IgD-negative memory B cell (primary cell): ENCODE data around the gene TSSK2. TPM values are rescaled to one million over a fixed set of nuclear protein-coding genes. Genes with fewer than 3 reads are reported as not detected.
"Not testable (repeated sequence)": the region's sequence is repeated elsewhere in the genome, so short reads cannot be mapped to it uniquely, and the experiment has no call there.

Experiments used
- H3K27ac Mint-ChIP-seq, 3 donors: one replicate each; pipeline ENCODE4 v1.8.0; 2020 to 2022; ENCODE audit warnings: mild to moderate bottlenecking in 3 of 3, mixed read lengths in 3 of 3, moderate library complexity in 1 of 3
- H3K27me3 Mint-ChIP-seq: one replicate; pipeline ENCODE4 v1.8.0; 2021; ENCODE audit warnings: mixed read lengths
- H3K36me3 Mint-ChIP-seq: one replicate; pipeline ENCODE4 v1.8.0; 2020; ENCODE audit warnings: mild to moderate bottlenecking, mixed read lengths
- H3K4me1 Mint-ChIP-seq, 3 donors: one replicate each; pipeline ENCODE4 v1.8.0; 2020 to 2022; ENCODE audit warnings: mixed read lengths in 3 of 3, mild to moderate bottlenecking in 1 of 3
- H3K4me3 Mint-ChIP-seq, 4 donors: one replicate each; pipeline ENCODE4 v1.8.0; 2020 to 2022; ENCODE audit warnings: mild to moderate bottlenecking in 4 of 4, mixed read lengths in 4 of 4, moderate library complexity in 3 of 4
- H3K9me3 Mint-ChIP-seq, 3 donors: one replicate each; pipeline ENCODE4 v1.8.0; 2020 to 2021; ENCODE audit warnings: mixed read lengths in 3 of 3, mild to moderate bottlenecking in 1 of 3
- polyA plus RNA-seq: library from polyadenylated mRNA; unstranded; fragments of 300-500 nt; fragmentation: Illumina TruSeq; gene quantifications from one replicate; pipeline ENCODE4 v1.2.3, GENCODE V29; 2021

Gene TSSK2
- polyA plus RNA-seq, result not detected

DNA sequence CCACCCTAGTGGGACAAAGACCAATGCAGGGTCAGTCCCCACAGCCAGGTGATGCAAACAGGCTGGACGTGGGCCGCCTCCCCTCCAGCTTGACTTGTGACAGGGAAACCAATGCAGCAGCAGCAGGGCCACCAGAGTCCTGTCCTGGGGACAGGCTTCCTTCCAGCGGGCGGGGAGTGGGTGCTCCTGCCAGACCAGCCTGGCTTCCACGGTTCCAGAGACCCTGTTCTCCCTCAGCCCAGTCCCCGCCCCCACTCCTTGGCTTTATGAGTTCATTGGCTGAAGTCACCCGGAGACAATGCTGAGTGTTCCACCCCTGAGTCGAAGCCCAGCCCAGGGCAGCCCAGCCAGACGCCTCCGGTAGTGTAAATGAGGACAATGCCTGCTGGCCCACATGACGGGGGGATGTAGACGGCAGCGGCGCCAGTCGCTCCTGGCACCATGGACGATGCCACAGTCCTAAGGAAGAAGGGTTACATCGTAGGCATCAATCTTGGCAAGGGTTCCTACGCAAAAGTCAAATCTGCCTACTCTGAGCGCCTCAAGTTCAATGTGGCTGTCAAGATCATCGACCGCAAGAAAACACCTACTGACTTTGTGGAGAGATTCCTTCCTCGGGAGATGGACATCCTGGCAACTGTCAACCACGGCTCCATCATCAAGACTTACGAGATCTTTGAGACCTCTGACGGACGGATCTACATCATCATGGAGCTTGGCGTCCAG, at the start of gene TSSK2:
TSSK2 (plus strand) TSS at position 350 of the 726 bp plus-strand sequence; CDS start at position 442, 92 bp downstream.
- no peak within 1 kb of the TSS for H3K4me3 Mint-ChIP-seq
- peaks cover 5% of the 10 kb centered on the region for H3K36me3 Mint-ChIP-seq
- H3K27me3 Mint-ChIP-seq, result no peaks in the 10 kb centered on the region
- H3K27ac Mint-ChIP-seq, result peak within 1 kb of the TSS in 1 of 3 donors; percentile 18
- no peaks in the 10 kb centered on the region for H3K9me3 Mint-ChIP-seq
- peaks cover 0 to 3% (median 0%) of the 10 kb centered on the region in 3 donors for H3K4me1 Mint-ChIP-seq

DNA sequence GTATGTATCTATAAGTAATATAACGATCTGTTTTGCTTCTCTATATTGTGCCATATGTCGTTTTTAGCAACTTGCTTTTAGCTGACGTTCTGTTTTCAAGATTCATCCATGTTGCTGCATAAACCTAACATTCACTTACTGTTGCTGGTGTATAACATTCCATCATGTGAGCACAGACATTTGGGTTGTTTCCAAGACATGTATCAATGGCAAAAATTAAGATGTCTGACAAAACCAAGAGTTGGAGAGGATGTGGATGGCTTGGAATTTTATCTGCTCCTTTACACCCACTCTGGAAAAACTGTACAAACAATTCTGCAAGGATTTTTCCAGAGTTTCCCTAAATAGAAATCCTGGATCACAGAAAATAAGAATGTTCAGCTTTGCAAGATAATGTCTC, 49.8 kb upstream of the TSSK2 start:
- Mint-ChIP-seq H3K9me3 (no peaks in the 10 kb centered on the region), H3K27ac (no peak overlapping the region), H3K4me1 (peaks cover 14 to 18% (median 16%) of the 10 kb centered on the region in 3 donors), H3K4me3 (no peak overlapping the region), H3K27me3 (no peaks in the 10 kb centered on the region), H3K36me3 (peaks cover 10% of the 10 kb centered on the region)

DNA sequence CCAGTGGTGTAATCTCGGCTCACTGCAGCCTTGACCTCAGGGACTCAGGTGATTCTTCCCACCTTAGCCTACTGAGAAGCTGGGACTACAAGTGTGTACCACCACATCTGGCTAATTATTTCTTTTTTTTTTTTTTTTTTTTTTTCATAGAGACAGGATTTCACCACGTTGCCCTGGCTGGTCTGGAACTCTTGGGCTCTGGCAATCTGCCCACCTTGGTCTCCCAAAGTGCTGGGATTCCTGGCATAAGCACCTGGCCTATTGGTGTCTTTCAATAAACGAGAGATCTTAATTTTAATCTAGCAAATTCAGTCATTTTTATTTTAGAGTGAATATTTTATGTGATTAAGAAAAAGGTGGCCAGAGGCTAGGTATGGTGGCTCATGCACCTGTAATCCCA, 49.0 kb upstream of the TSSK2 start:
- Mint-ChIP-seq H3K4me1 (peaks cover 14 to 20% (median 18%) of the 10 kb centered on the region in 3 donors), H3K9me3 (no peaks in the 10 kb centered on the region), H3K27me3 (no peaks in the 10 kb centered on the region), H3K4me3 (no peak overlapping the region), H3K27ac (no peak overlapping the region), H3K36me3 (peaks cover 10% of the 10 kb centered on the region)

DNA sequence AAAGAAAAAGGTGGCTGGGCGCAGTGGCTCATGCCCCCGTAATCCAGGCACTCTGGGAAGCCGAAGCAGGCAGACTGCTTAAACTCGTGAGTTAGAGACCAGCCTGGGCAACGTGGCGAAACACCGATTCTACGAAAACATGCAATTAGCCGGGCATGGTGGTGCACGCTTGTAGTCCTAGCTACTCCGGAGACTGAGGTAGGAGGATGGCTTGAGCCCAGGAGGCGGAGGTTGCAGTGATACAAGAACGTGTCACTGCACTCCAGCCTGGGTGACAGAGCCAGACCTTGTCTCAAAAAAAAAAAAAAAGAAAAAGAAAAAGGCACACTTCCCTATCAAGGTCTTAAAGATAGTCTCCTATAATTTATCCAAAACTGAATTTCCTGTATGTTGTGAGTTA, 48.3 kb upstream of the TSSK2 start:
- Mint-ChIP-seq H3K4me1 (peaks cover 14 to 20% (median 18%) of the 10 kb centered on the region in 3 donors), H3K4me3 (no peak overlapping the region), H3K27me3 (no peaks in the 10 kb centered on the region), H3K36me3 (peaks cover 10% of the 10 kb centered on the region), H3K27ac (no peak overlapping the region), H3K9me3 (no peaks in the 10 kb centered on the region)

DNA sequence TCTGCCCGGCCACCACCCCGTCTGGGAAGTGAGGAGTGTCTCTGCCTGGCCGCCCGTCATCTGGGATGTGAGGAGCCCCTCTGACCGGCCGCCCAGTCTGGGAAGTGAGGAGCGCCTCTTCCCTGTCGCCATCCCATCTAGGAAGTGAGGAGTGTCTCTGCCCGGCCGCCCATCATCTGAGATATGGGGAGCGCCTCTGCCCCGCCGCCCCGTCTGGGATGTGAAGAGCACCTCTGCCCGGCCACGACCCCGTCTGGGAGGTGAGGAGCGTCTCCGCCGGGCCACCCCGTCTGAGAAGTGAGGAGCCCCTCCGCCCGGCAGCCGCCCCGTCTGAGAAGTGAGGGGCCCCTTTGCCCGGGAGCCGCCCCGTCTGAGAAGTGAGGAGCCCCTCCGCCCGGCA, 47.0 kb upstream of the TSSK2 start:
- Mint-ChIP-seq H3K4me1 (peaks cover 14 to 22% (median 22%) of the 10 kb centered on the region in 3 donors), H3K36me3 (peaks cover 15% of the 10 kb centered on the region)
- not testable (repeated sequence) for H3K27me3 Mint-ChIP-seq, H3K4me3 Mint-ChIP-seq, H3K27ac Mint-ChIP-seq, H3K9me3 Mint-ChIP-seq

DNA sequence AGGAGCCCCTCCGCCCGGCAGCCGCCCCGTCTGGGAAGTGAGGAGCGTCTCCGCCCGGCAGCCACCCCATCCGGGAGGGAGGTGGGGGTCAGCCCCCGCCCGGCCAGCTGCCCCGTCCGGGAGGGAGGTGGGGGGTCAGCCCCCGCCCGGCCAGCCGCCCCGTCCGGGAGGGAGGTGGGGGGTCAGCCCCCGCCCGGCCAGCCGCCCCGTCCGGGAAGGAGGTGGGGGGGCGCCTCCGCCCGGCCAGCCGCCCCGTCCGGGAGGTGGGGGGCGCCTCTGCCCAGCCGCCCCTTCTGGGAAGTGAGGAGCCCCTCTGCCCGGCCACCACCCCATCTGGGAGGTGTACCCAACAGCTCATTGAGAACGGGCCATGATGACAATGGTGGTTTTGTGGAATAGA, 46.5 kb upstream of the TSSK2 start:
- H3K27ac Mint-ChIP-seq, H3K4me3 Mint-ChIP-seq, H3K9me3 Mint-ChIP-seq, H3K27me3 Mint-ChIP-seq: not testable (repeated sequence)
- Mint-ChIP-seq H3K36me3 (peaks cover 15% of the 10 kb centered on the region), H3K4me1 (peaks cover 14 to 22% (median 22%) of the 10 kb centered on the region in 3 donors)

DNA sequence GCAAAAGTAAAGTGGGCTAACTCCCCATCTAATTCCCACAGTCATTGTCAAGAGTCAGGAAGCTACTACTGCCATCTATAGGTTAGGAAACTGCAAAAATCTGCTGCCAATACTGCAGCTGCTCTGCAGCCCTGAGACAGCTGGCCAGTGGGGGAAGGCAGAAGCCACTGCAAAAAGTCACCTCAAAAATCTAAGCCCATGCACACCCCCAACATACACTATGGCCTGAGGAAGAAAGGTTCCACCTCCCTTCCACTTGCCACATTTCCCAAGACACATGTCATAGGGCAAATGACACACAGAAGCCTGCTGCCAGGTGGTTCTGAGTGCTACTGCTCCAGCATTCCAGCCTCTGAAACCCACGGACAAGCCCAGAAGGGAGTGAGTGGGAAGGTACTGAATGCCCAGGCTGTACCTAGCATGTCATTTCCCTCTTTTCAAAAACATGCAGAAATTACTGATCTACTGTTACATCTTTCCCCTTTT, 45.8 kb upstream of the TSSK2 start:
- Mint-ChIP-seq H3K4me3 (peak overlapping the region; percentile 8 to 73 (median 40)), H3K27me3 (no peaks in the 10 kb centered on the region), H3K4me1 (peaks cover 14 to 22% (median 22%) of the 10 kb centered on the region in 3 donors), H3K27ac (peak overlapping the region in 2 of 3 donors; percentile 52 to 72), H3K9me3 (no peaks in the 10 kb centered on the region), H3K36me3 (peaks cover 15% of the 10 kb centered on the region)

DNA sequence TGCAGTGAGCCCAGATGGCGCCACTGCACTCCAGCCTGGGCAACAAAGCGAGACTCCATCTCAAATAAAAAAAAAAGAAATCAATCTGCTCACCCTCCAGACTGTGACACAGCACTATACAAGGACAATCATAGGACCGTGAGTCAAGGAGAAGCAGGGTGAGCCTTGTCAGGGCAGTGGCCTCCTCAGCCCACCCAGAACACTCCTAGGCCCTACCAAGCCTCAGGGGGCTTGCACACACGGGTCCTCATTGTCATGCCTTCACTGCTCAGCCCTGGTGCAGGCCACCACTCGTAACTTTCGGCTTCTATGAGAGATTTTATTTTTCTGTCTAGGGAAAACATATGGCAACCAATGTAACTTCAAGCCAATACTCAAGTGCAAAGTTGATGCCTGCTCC, 44.7 kb upstream of the TSSK2 start:
- H3K36me3 Mint-ChIP-seq, result peaks cover 8% of the 10 kb centered on the region
- H3K27ac Mint-ChIP-seq, result no peak overlapping the region
- H3K4me1 Mint-ChIP-seq, result peaks cover 12 to 19% (median 17%) of the 10 kb centered on the region in 3 donors
- peak overlapping the region in 1 of 4 donors; percentile 75 for H3K4me3 Mint-ChIP-seq
- no peaks in the 10 kb centered on the region for H3K9me3 Mint-ChIP-seq
- no peaks in the 10 kb centered on the region for H3K27me3 Mint-ChIP-seq

DNA sequence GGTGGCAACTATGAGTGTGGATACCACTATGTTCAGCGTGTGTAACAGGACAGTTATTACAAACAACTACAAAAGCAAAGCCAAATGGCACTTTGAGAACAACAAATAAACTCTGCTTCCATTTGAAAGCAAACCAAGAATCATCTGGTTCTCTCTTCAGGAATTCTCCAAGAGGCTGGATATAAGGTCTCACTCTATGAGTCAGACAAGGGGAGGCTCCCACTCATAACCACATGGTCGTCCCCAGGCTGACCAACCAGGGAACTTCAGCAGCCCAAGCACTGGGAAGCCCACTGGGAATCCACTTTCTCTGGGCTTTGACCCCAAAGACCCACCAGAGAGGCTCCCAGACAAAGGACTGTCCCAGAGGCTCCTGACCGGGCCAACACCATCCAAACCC, 44.2 kb upstream of the TSSK2 start:
- Mint-ChIP-seq H3K4me3 (no peak overlapping the region), H3K4me1 (peaks cover 12 to 19% (median 17%) of the 10 kb centered on the region in 3 donors), H3K36me3 (peaks cover 7% of the 10 kb centered on the region), H3K27ac (no peak overlapping the region), H3K27me3 (no peaks in the 10 kb centered on the region), H3K9me3 (no peaks in the 10 kb centered on the region)

DNA sequence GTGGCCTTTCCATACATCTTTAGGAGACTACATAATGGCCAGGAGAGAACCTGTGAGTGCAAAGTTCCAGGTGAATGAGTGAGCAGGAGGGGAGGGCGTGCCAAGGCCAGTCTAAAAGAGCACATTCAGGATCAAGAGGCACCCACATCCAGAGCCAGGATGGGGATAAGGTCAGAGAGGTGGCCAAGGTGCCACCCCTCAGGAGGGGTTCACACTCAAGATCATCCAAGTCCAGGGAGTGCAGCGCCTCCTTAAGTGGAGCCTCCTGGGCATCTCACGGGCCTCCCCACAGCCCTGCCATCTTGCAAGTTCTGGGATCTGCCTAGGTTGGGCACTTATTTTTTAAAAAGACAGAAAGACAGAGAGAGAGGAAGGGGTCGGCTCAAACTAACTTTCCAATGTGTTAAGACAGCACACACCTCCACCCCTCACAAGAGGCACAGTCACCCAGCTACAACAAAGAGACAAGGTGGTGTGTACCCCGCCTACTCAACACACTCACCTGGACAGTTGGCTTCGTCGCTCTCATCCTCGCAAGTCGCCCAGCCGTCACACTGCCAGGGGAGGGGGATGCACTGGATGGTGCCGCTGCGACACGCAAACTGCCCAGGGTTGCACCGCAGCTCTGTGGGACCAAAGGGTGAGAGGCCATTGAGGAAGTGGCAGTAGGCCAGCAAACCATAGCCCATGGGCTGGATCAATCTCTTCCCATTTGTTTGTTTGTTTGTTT, 42.1 kb upstream of the TSSK2 start:
- H3K27ac Mint-ChIP-seq, result peak overlapping the region in 1 of 3 donors; percentile 32
- H3K27me3 Mint-ChIP-seq, result no peaks in the 10 kb centered on the region
- peaks cover 12 to 21% (median 17%) of the 10 kb centered on the region in 3 donors for H3K4me1 Mint-ChIP-seq
- no peaks in the 10 kb centered on the region for H3K9me3 Mint-ChIP-seq
- H3K36me3 Mint-ChIP-seq, result peaks cover 9% of the 10 kb centered on the region
- H3K4me3 Mint-ChIP-seq, result no peak overlapping the region

DNA sequence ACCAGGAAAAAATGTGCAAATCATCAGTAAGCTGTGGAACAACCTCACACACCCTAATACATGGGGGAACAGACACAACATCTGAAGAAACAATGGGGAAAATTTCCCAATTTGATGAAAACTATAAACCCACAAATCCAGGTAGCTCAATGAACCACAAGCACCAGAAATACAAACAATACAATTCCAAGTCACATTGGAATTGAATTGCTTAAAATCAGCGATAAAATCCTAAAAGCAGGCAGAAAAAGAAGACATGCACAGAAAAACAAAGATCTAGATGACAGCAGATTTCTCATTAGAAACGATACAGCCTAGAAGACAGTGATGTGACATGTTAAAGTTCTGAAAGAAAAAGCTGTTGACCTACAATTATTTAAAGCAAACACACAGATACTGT, 40.9 kb upstream of the TSSK2 start:
- H3K4me1 Mint-ChIP-seq, result peaks cover 8 to 17% (median 13%) of the 10 kb centered on the region in 3 donors
- H3K4me3 Mint-ChIP-seq, result no peak overlapping the region
- peaks cover 7% of the 10 kb centered on the region for H3K36me3 Mint-ChIP-seq
- H3K27ac Mint-ChIP-seq, result no peak overlapping the region
- H3K27me3 Mint-ChIP-seq, result no peaks in the 10 kb centered on the region
- no peaks in the 10 kb centered on the region for H3K9me3 Mint-ChIP-seq

DNA sequence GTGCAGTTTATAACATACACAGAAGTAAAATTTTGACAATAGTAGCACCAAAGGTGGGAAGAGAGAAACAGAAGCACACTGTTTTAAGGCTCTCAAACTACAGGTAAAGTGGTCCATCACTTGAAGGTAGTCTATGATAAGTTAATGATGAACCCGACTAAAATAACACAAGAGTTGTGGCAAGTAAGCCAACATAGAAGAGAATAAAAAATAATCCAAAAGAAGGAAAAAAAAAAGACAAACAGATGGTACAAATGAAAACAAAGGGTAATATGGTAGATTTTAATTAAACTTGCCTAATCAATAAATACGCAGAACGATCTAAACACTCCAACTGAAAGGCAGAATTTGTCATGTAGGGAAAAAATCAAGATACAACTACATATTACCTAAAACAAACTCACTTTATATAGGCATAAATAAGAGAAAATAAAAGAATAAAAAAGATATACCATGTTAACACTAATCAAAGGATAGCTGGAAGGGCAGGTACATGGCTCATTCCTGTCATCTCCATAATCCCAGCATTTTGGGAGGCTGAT, 40.5 kb upstream of the TSSK2 start:
- H3K27me3 Mint-ChIP-seq, result no peaks in the 10 kb centered on the region
- H3K36me3 Mint-ChIP-seq, result peaks cover 7% of the 10 kb centered on the region
- H3K4me1 Mint-ChIP-seq, result peaks cover 3 to 12% (median 8%) of the 10 kb centered on the region in 3 donors
- no peak overlapping the region for H3K4me3 Mint-ChIP-seq
- H3K9me3 Mint-ChIP-seq, result no peaks in the 10 kb centered on the region
- no peak overlapping the region for H3K27ac Mint-ChIP-seq

DNA sequence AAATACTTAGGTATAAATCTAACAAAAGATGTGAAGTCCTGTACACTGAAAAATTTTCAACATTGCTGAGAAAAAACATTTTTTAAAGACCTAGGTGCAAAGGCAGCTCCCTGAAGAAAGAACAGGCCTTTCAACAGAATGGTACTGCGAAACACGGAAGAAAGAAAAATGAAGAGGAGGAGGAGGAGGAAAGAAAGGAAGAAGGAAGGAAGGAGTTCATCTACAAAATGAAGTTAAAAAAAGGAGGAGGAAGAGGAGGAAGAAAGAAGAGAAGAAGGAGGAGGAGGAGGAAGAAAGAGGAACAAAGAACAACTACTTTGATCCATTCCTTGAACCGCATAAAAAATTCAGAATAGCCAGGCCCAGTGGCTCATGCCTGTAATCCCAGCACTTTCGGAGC, 38.4 kb upstream of the TSSK2 start:
- no peaks in the 10 kb centered on the region for H3K9me3 Mint-ChIP-seq
- no peak overlapping the region for H3K4me3 Mint-ChIP-seq
- no peaks in the 10 kb centered on the region for H3K27me3 Mint-ChIP-seq
- H3K36me3 Mint-ChIP-seq, result peaks cover 10% of the 10 kb centered on the region
- H3K27ac Mint-ChIP-seq, result no peak overlapping the region
- H3K4me1 Mint-ChIP-seq, result peaks cover 7 to 13% (median 10%) of the 10 kb centered on the region in 3 donors

DNA sequence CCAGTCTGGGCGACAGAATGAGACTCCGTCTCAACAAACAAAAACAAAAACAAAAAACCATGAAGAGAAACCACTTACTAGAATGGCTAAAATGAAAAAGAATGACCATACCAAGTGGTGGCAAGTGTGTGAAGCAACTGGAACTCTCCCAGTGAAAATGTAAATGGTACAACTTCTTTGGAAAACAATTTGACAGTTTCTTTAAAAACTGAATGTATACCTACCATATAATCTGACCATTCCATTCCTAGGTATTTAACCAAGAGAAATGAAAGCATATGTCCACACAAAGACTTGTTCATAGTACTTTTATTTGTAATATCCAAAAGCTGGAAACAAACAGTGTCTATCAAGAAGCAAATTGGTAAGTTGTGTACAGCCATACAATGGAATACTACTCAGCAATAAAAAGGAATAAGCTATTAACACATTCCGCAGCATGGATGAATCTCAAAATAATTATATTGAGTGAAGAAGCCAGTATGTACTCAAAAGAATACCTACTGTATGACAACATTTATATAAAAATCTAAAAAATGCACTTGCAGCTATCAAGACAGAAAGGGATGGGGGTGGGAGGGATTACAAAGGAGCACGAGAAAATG, 36.6 kb upstream of the TSSK2 start:
- Mint-ChIP-seq H3K4me3 (no peak overlapping the region), H3K27ac (peak overlapping the region in 1 of 3 donors; percentile 50), H3K27me3 (no peaks in the 10 kb centered on the region), H3K4me1 (peaks cover 7 to 11% (median 9%) of the 10 kb centered on the region in 3 donors), H3K36me3 (peaks cover 5% of the 10 kb centered on the region), H3K9me3 (no peaks in the 10 kb centered on the region)

DNA sequence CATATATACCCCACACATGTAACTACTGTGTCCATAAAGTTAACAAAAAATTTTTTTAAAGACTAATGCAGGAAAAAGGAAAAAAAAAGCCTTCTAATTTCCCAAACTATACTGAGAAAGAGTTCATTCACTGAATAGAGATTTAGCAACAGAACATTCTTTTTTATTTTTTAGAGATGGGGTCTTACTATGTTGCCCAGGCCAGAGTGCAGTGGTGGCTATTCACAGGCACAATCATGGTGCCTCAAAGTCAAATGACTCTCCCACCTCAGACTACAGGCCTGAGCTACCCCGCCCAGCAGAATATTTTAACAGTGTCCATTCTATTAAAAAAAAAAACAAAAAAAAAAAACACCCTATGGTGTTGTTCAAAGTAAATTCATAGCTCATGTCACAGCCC, 34.6 kb upstream of the TSSK2 start:
- Mint-ChIP-seq H3K9me3 (no peaks in the 10 kb centered on the region), H3K27ac (peak overlapping the region in 2 of 3 donors; percentile 2 to 69), H3K4me3 (no peak overlapping the region), H3K4me1 (peaks cover 7 to 11% (median 9%) of the 10 kb centered on the region in 3 donors), H3K27me3 (no peaks in the 10 kb centered on the region), H3K36me3 (peaks cover 5% of the 10 kb centered on the region)
